ENCODE data around the gene UBE2L3. TPM values are rescaled to one million over a fixed set of nuclear protein-coding genes. Genes with fewer than 3 reads are reported as not detected.
"Not testable (repeated sequence)": the region's sequence is repeated elsewhere in the genome, so short reads cannot be mapped to it uniquely, and the experiment has no call there.

Gene UBE2L3
- polyA plus RNA-seq, 1 of the 3 experiments (the other 2 are of a cell fraction), result 41.2 TPM

DNA sequence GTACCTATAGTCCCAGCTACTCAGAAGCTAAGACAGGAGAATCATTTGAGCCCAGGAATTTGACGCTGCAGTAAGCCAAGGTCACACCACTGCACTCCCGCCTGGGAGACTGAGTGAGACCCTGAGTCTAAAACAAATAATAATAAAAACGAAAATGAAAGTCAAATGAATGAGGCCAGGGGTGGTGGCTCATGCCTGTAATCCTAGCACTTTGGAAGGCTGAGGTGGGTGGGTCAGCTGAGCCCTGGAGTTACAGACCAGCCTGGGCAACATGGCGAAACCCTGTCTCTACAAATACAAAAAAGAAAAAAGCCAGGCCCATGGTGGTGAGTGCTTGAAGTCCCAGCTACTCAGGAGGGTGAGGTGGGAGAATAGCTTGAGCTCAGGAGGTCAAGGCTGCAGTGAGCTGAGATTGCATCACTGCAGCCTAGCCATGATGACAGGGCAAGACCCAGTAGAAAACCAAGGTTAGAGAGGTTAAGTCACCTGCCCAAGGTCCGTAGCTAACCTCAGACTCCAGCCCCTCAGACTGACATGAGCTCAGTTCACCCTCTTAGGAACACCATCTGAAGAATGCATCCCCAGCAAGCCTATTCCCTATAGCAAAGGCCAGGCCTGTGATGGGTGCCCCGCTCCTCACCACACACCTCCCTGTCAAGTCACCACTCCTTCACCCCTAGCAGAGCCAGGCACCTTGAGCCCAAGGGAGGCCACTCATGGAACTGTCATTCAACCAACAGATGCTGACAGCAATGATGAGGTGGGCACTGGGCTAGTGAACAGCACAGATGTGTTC, 40.6 kb upstream of the UBE2L3 start:
- H3K4me3 ChIP-seq (ENCODE audit: low read depth in 2 of 2, low read length in 1 of 2); DNase-seq; POLR2A ChIA-PET; H3K27me3 ChIP-seq (ENCODE audit: insufficient read depth); H3K9me2 ChIP-seq; H4K20me1 ChIP-seq (ENCODE audit: insufficient read depth); H3K9ac ChIP-seq; H3K4me2 ChIP-seq; CTCF ChIA-PET; H2AFZ ChIP-seq (ENCODE audit: low read depth); H3K4me1 ChIP-seq (ENCODE audit: control insufficient read depth in 1 of 2, insufficient read depth in 2 of 2, low read depth in 1 of 2, low read length in 1 of 2); H3K27ac ChIP-seq (ENCODE audit: low read depth in 2 of 2, low read length in 1 of 2); H3F3A ChIP-seq (replicated peaks; ENCODE audit: insufficient read depth); H3K9me3 ChIP-seq; H3K36me3 ChIP-seq (replicated peaks in 1 of 2; ENCODE audit: control insufficient read depth in 1 of 2, insufficient read depth in 2 of 2, low read length in 1 of 2); H3K79me2 ChIP-seq (ENCODE audit: insufficient read depth): not testable (repeated sequence)
- WGBS (ENCODE audit: low lambda C conversion rate), result no CpG with 5 or more reads among the region's 6 CpGs

DNA sequence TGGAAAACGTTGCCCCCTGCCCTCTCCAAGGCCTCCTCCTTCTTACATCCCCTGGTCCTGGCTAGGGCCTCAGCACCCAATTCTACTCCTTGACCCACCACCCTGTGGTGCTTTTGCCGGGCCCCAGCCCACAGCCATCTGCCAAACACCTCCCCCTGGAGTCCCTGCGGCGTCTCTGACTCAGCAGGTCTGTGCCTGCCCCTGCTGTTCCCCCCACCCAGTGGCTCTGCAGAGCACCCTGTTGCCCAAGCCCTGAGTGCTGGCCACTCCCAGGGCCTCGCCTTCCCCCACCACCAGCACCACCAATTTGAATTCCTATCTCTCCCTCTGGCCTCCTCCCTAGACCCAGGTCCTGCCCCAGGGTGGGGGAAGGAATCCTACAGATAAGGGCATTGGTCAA, 36.0 kb upstream of the UBE2L3 start:
- H3K9me2 ChIP-seq; H3K27ac ChIP-seq (ENCODE audit: low read depth in 2 of 2, low read length in 1 of 2); H3K4me1 ChIP-seq (ENCODE audit: control insufficient read depth in 1 of 2, insufficient read depth in 2 of 2, low read depth in 1 of 2, low read length in 1 of 2); H3K36me3 ChIP-seq (replicated peaks in 1 of 2; ENCODE audit: control insufficient read depth in 1 of 2, insufficient read depth in 2 of 2, low read length in 1 of 2); H3K79me2 ChIP-seq (ENCODE audit: insufficient read depth); H4K20me1 ChIP-seq (ENCODE audit: insufficient read depth); H2AFZ ChIP-seq (ENCODE audit: low read depth); H3K9ac ChIP-seq; CTCF ChIA-PET; H3F3A ChIP-seq (replicated peaks; ENCODE audit: insufficient read depth); H3K4me3 ChIP-seq (ENCODE audit: low read depth in 2 of 2, low read length in 1 of 2); H3K4me2 ChIP-seq; H3K27me3 ChIP-seq (ENCODE audit: insufficient read depth); H3K9me3 ChIP-seq; POLR2A ChIA-PET; DNase-seq: not testable (repeated sequence)
- no CpG with 5 or more reads among the region's 5 CpGs for WGBS (ENCODE audit: low lambda C conversion rate)

DNA sequence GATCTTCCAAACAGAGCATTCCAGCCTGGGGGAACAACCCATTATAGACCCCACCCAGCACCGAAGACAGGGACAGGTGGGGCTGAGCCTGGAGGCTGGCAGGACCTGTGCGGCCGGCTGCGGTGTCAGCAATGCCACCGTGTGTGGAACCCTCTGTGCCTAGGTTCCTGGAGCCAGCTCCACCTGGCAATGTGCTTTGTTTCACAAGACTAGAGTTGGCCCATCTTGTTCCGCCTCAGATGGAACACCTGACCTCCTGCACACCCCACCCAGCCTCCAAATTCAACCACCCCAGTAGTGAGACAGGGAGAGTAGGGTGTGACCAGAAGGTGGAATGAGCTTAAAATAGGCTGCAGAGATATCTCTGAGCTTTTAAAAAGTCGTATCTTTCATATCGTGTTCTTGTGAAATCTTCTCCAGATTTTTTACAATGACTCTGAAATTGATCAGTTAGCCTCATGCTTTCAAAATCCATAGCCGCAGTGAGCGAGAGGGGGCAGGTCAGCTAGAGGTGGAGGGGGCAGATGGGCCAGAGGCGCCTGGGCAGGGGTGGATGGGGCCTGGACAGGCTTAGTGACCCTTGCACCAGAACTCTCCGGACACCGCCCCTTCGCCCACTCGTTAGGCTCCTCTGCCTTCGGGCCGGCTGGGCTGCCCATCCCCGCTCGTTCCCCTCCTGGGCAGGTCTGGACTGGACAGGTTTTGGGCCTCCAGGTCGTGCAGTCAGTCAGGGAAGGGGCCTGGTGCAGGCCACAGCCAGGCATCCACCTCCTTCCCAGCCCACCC, 34.5 kb upstream of the UBE2L3 start:
- no CpG with 5 or more reads among the region's 20 CpGs for WGBS (ENCODE audit: low lambda C conversion rate)
- POLR2A ChIA-PET, result not testable (repeated sequence)

DNA sequence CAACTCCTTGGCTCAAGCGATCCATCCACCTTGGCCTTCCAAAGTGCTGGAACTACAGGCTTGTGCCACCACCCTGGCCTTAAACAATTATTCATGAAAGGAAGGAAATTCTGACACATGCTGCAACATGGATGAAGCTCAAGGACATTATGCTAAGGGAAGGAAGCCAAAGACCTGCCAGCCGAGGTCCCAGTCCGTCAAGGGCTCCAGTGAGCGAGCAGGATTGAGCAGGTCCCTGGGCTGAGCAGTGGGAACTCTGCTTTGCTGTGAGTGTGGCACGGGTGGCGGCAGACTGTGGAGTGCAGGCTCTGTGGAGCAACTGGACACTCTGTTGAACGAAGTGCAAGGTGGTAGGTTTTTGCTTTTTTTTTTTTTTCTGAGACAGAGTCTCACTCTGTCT, 27.7 kb upstream of the UBE2L3 start:
- H3K9ac ChIP-seq; POLR2A ChIA-PET; H2AFZ ChIP-seq (ENCODE audit: low read depth); H3K9me2 ChIP-seq; H3F3A ChIP-seq (replicated peaks; ENCODE audit: insufficient read depth); H3K27ac ChIP-seq (ENCODE audit: low read depth in 2 of 2, low read length in 1 of 2); H3K4me1 ChIP-seq (ENCODE audit: control insufficient read depth in 1 of 2, insufficient read depth in 2 of 2, low read depth in 1 of 2, low read length in 1 of 2); H3K79me2 ChIP-seq (ENCODE audit: insufficient read depth); H3K27me3 ChIP-seq (ENCODE audit: insufficient read depth); H3K36me3 ChIP-seq (replicated peaks in 1 of 2; ENCODE audit: control insufficient read depth in 1 of 2, insufficient read depth in 2 of 2, low read length in 1 of 2); H3K4me2 ChIP-seq; H3K4me3 ChIP-seq (ENCODE audit: low read depth in 2 of 2, low read length in 1 of 2); DNase-seq; H3K9me3 ChIP-seq; H4K20me1 ChIP-seq (ENCODE audit: insufficient read depth); CTCF ChIA-PET: not testable (repeated sequence)
- WGBS (ENCODE audit: low lambda C conversion rate), result no CpG with 5 or more reads among the region's 7 CpGs

More for the DNA sequence above, 34.5 kb upstream of the UBE2L3 start:
- H3F3A ChIP-seq (replicated peaks; ENCODE audit: insufficient read depth); H3K9me3 ChIP-seq; H3K79me2 ChIP-seq (ENCODE audit: insufficient read depth); H2AFZ ChIP-seq (ENCODE audit: low read depth); H3K9ac ChIP-seq; CTCF ChIA-PET; H3K4me2 ChIP-seq; H3K4me3 ChIP-seq (ENCODE audit: low read depth in 2 of 2, low read length in 1 of 2); H3K4me1 ChIP-seq (ENCODE audit: control insufficient read depth in 1 of 2, insufficient read depth in 2 of 2, low read depth in 1 of 2, low read length in 1 of 2); H3K27me3 ChIP-seq (ENCODE audit: insufficient read depth); H3K36me3 ChIP-seq (replicated peaks in 1 of 2; ENCODE audit: control insufficient read depth in 1 of 2, insufficient read depth in 2 of 2, low read length in 1 of 2); H4K20me1 ChIP-seq (ENCODE audit: insufficient read depth); DNase-seq; H3K9me2 ChIP-seq; H3K27ac ChIP-seq (ENCODE audit: low read depth in 2 of 2, low read length in 1 of 2): not testable (repeated sequence)

DNA sequence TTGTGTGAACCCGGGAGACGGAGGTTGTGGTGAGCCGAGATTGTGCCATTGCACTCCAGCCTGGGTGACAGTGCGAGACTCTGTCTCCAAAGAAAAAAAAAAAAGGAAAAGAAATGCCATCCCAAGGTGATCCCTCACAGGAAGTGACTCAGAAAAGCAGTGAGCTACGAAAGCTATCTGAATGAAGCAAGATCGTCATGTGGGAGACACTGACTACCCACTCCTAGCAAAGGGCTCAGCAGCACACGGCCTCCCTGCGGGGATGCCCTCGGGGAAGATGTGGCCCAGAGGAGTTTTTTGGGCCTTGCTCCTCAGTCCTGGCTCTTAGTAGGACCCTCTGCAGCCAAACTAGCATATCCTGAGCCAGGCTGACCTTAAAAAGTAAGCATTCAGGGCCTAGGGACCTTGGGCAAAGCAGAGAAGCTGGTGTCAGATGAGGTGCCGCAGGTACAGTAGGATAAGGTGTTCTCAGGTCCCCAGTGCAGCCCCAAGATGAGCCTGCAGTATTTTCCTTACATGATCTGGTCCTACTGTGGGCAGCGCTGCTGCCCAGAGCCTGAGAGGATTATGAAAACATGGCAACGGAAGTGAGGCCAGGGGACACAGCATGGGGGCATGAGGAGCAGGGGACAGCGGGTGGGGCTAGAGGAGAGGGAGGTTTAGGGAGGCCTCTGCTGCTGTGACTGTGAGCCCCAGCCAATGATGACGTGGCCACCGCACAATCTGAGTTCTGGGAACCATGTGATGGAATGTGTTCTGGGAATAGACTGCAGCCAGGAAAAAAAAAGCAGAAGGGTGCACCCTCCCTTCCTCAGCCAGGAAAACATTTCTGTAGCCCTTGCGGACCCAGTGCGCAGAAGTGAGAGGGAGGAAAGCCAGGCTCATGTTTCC, 22.8 kb upstream of the UBE2L3 start:
- not testable (repeated sequence) for H3K27ac ChIP-seq (ENCODE audit: low read depth in 2 of 2, low read length in 1 of 2)
- WGBS (ENCODE audit: low lambda C conversion rate), result 82% methylated on average over 2 of the region's 17 CpGs

DNA sequence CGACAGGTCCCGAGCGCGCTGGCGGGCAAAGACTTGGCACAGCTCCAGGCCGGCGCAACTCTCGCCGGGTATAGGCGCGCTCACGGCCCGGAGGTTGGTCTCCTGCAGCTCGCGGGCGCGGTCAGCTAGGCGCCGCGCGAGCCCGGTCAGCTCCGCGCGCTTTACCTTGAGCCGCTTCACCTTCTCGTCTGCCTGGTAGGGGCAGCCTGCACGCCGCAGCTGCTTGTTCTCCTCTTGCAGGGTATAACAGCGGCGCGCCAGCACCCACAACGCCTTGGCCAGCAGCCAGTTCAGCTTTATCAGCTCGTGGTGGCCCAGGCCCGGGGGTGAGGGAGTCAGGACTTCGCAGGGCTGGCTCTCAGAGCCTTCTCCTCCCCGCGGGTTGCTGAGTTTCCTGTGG, 18.0 kb upstream of the UBE2L3 start:
- H3K9ac ChIP-seq; H4K20me1 ChIP-seq (ENCODE audit: insufficient read depth); H3K36me3 ChIP-seq (replicated peaks in 1 of 2; ENCODE audit: control insufficient read depth in 1 of 2, insufficient read depth in 2 of 2, low read length in 1 of 2); H3K79me2 ChIP-seq (ENCODE audit: insufficient read depth); H3K4me2 ChIP-seq; H3K27ac ChIP-seq (ENCODE audit: low read depth in 2 of 2, low read length in 1 of 2); POLR2A ChIA-PET; DNase-seq; H3K4me3 ChIP-seq (ENCODE audit: low read depth in 2 of 2, low read length in 1 of 2); H3K9me3 ChIP-seq; H3F3A ChIP-seq (replicated peaks; ENCODE audit: insufficient read depth); H3K27me3 ChIP-seq (ENCODE audit: insufficient read depth); H3K4me1 ChIP-seq (ENCODE audit: control insufficient read depth in 1 of 2, insufficient read depth in 2 of 2, low read depth in 1 of 2, low read length in 1 of 2); H3K9me2 ChIP-seq; H2AFZ ChIP-seq (ENCODE audit: low read depth); CTCF ChIA-PET: not testable (repeated sequence)
- no CpG with 5 or more reads among the region's 38 CpGs for WGBS (ENCODE audit: low lambda C conversion rate)

More for the DNA sequence above, 22.8 kb upstream of the UBE2L3 start:
- H3K27me3 ChIP-seq (ENCODE audit: insufficient read depth); H3K79me2 ChIP-seq (ENCODE audit: insufficient read depth); H3K36me3 ChIP-seq (replicated peaks in 1 of 2; ENCODE audit: control insufficient read depth in 1 of 2, insufficient read depth in 2 of 2, low read length in 1 of 2); H3K4me2 ChIP-seq; H3K9ac ChIP-seq; H4K20me1 ChIP-seq (ENCODE audit: insufficient read depth); H3F3A ChIP-seq (replicated peaks; ENCODE audit: insufficient read depth); POLR2A ChIA-PET; H3K9me2 ChIP-seq; H3K4me3 ChIP-seq (ENCODE audit: low read depth in 2 of 2, low read length in 1 of 2); H3K4me1 ChIP-seq (ENCODE audit: control insufficient read depth in 1 of 2, insufficient read depth in 2 of 2, low read depth in 1 of 2, low read length in 1 of 2); H2AFZ ChIP-seq (ENCODE audit: low read depth); DNase-seq; CTCF ChIA-PET; H3K9me3 ChIP-seq: not testable (repeated sequence)
